Measurements from ENCODE around the gene IKZF4.
A peak's percentile ranks its signal among the peaks of the same experiment; 100 is the strongest.
"Not testable (repeated sequence)": the region's sequence is repeated elsewhere in the genome, so short reads cannot be mapped to it uniquely, and the experiment has no call there.

IKZF4 gene

DNA sequence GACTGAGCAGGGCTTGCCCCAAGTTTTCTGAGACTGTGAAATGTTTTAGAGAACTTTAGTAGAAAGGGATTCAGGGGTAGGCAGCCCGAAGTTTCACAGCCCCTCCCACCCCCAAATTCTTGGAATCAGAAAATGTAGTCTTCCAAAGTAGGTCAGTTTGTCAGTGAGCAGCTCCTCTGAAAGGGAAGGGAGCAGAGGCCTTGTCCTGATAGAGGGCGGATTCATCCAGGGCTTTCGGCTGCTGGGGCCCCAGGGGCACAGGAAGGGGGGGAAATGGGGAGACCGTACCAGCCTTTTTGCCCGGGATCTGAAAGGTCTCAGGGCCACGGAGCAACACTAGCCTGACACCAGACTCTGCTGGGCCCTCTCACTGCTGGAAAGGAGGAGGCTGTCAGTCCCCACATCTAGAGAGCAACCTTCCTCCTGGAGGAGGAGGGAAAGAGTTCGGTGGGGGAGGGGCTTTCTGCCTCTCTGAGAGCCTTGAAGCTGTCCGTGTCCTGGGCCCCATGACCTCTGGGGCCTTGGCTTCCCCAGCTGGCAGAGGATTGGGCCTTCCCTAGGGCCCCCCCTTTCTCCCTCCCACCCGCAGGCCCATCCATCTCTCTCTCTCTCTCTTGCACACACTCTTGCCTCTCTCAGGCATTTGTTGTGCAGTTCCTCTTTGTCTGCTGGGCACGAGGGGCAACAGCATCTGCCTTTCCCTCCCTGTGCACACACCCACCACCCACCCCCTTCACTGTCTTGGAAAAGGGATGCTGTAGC is at the start of gene IKZF4:
IKZF4 (plus strand) TSS at position 621 of the 762 bp plus-strand sequence. CDS start 451 bp downstream, outside the sequence.
- peak; percentile 39 to 50 for DNase-seq

DNA sequence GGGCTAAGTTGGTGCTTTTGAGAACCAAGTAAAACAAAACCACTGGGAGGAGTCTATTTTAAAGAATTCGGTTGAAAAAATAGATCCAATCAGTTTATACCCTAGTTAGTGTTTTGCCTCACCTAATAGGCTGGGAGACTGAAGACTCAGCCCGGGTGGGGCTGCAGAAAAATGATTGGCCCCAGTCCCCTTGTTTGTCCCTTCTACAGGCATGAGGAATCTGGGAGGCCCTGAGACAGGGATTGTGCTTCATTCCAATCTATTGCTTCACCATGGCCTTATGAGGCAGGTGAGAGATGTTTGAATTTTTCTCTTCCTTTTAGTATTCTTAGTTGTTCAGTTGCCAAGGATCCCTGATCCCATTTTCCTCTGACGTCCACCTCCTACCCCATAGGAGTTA is 48.8 kb upstream of the IKZF4 start:
- DNase-seq = no peak

DNA sequence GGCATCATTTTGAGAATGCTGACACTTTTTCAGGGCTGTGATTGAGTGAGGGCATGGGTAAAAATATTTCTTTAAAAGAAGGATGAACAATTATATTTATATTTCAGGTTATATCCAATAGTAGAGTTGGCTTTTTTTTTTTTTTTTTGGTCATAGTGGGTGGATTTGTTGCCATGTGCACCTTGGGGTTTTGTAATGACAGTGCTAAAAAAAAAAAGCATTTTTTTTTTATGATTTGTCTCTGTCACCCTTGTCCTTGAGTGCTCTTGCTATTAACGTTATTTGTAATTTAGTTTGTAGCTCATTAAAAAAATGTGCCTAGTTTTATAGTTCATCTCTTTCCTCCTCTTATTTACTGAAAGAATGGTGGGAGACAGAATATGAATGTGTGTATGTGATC is 48.4 kb upstream of the IKZF4 start:
- DNase-seq = no peak

DNA sequence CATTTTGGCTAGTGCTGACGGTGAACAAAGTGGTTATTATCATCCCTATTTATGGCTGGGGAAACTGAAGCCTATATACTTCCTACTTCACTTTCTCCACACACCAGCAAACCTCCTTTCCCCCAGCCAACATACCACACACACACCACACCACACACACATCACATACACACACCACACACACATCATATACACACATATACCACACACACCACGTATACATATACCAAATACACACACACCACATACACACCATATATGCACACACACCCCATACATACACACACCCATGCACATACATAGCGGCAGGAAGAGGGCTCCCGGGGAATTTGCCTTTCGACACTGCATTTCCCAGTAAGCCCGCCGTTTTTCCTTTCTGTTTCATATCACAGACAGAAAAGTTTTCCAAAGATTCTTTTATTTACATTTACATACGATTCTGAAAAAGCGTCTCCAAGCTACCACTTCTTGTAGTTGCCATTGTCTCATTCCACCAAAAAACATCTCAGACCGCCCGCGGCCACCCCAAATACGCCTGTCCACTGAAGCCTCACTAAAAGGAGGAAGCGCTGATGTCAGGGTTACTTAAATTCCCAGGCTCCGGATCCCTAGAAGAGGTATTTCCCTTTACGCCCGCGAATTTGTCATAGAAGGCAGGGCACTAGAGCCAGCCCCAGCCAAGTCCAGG is 47.8 kb upstream of the IKZF4 start:
- DNase-seq = no peak

- DNase-seq = peak; percentile 97 to 98
Observed at GRCh38 chr12:55973599-55974307, 47.1 kb upstream of the IKZF4 start, which contains the start of gene RAB5B. RAB5B (plus strand) TSS chr12:55974078; CDS start chr12:55986961, 12,883 bp downstream.

- DNase-seq = no peak
Observed at GRCh38 chr12:55974308-55974730, 46.5 kb upstream of the IKZF4 start.

DNA sequence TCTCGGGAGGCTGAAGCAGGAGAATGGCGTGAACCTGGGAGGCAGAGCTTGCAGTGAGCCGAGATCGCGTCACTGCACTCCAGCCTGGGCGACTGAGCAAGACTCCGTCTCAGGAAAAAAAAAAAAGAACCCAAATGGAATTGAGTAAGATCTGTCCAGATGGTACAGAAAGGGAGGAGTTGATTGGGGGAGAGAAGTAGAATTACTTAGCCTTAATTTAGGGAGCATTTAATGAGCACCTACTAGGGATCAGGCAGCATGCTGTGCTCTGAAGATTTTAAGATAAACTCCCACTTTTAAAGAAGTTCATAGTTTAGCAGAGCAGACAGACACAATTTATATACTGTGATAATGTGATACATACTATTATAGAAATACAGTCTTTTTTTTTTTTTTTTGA is 42.5 kb upstream of the IKZF4 start:
- DNase-seq = no peak

DNA sequence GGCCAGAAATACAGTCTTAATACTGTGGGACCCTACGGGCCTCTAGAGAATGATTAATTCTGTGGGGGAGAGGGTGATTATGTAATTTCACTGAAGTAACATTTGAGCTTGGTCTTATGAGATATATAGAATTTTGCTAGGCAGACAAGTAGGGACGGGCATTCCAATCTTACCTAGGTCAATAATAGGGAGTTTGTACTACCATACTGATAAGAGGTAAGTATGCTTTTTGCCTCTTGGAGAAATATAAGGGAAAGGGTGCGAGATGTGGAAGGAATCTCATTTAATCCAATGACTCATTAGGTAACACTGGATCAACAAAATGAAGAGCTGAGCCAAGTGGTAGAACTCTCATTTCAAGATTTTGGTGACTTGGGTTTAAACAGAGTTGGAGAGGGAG is 41.8 kb upstream of the IKZF4 start:
- DNase-seq = no peak

GRCh38 chr12:55981882-55982281 is 39.0 kb upstream of the IKZF4 start:
- DNase-seq = not testable (repeated sequence)

DNA sequence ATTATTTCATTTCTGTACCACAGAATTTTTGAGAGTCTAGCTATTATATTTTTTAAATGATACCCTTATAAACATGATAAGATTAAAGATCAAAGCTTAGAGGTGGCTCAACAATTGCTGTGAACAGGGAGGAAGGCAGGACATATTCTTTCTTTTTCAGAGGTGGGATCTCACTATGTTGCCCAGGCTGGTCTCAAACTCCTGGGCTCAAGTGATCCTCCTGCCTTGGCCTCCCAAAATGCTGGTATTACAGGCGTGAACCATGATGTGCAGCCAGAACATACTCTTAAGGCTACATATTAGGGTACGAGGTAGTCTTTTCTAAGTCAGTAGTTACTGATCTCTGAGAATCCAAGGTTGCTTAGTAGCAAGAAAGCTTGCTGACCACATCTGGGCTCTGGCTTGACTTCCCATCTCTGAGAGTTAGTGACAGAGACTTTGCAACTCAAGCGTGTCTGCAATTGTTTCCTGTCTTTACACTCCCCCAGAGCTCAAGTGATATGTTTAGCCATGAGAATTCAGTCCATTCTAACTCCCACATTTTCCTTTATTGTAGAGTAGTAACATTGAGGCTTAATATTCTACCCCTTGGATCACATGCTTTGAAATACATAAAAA is 38.4 kb upstream of the IKZF4 start:
- no peak for DNase-seq

- DNase-seq = no peak
Observed at GRCh38 chr12:55983232-55983842, 37.5 kb upstream of the IKZF4 start.

- DNase-seq = no peak
Observed at GRCh38 chr12:55984861-55985260, 36.0 kb upstream of the IKZF4 start.

- no peak for DNase-seq
Observed at GRCh38 chr12:55985341-55985740, 35.5 kb upstream of the IKZF4 start.

- not testable (repeated sequence) for DNase-seq
Observed at GRCh38 chr12:55985976-55986375, 34.9 kb upstream of the IKZF4 start.

DNA sequence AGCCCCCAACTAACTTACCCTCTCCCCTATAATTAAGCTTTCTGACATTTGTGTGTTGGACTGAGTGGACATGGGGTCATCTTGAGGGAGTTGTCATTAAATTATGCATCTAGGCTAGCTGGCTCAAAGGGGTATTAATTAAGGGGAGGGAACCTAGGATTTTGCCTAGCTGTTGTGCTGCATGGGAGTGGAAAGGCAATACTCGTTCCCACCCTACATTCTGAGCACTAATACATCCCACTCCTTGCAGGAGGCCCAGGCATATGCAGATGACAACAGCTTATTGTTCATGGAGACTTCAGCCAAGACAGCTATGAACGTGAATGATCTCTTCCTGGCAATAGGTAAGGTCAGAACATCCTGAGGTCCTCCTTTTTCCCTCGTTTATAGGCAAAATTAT is 29.7 kb upstream of the IKZF4 start:
- DNase-seq = no peak

GRCh38 chr12:55993230-55993853 is 27.5 kb upstream of the IKZF4 start:
- DNase-seq = no peak

- no peak for DNase-seq
Observed at GRCh38 chr12:55995366-55995765, 25.5 kb upstream of the IKZF4 start.

- peak; percentile 66 to 69 for DNase-seq
Observed at GRCh38 chr12:55996201-55996714, 24.6 kb upstream of the IKZF4 start.

DNA sequence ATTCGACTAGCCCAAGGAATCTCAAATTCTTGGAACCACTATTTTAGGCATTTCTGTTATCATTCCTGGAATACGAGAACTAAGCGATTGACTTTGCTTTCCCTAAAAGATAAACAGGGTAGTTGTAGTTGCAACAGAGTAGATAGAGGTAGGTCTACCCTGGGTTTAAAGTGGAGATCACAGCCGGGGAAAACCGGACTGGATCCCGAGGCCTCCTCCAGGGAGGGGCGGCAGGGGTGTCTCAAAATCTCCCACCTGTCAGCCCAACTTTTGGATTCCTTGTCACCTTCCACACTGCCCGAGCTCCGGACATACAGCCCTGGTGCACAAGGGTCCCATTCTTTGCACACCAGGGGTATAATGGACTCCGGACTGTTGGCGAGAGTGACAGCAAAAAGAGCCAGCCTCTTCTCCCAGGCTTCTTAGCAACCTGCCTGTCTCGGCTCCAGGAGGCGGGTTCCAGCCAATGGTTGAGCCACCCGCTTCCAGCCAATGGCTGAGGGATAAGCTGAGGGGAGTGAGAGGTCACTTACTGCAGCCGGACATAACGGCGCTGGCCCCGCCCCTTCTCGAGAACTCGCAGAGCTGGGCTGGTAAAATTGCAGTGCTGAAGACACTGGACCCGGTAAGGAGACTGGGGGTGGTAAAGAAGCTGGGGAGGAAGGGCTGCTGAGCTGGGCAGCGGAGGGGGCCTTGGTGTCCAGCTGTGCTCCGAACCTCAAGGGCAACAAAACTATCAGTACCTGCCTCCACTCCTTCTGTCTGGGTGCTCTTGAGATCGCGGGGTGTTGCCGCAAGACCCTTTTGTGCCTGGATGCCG is 23.9 kb upstream of the IKZF4 start, which contains the start of gene SUOX:
SUOX (plus strand) TSS at position 562 of the 820 bp plus-strand sequence. CDS start 4,946 bp downstream, outside the sequence.
- DNase-seq = peak; percentile 48 to 60

DNA sequence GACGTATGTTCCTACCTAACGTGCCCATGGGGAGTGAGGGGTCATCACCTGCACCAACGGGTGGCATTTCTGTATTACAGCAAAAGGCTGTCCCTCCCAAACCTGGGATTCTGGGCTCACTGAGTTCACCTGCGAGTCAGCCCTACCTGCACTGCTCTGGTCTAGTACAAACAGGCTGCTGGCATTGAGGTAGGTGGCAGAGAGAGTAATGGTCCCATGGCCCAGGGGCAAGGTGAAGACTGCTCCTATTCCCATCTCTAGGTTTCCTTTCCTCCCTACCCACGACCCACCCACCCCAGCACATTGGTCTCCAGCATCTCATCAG is 23.3 kb upstream of the IKZF4 start:
- DNase-seq = no peak

GRCh38 chr12:55999522-55999921 is 21.3 kb upstream of the IKZF4 start:
- peak in 1 of 2 experiments; percentile 28 for DNase-seq

Data from activated T-cell treated with anti-CD3 and anti-CD28 coated beads, Interleukin-2, amount 50 U/mL, for 48 hours (primary cell).